ENCODE results near the gene LONRF3. TPM values are rescaled to one million over a fixed set of nuclear protein-coding genes. Genes with fewer than 3 reads are reported as not detected.

The LONRF3 gene
- total and polyA plus RNA-seq, 2 of the 13 experiments (the other 11 are each of a cell fraction or from before 2014, with no cell fraction given), result 4.8 to 11.6 TPM

GRCh38 chrX:118975831-118976598 is 1.6 kb downstream of the LONRF3 start (continued):
- TF ChIP-seq ZIK1 (CRISPR knock-in tag; IDR thresholded peaks at IDR 0.05; ENCODE audit: borderline replicate concordance, low read depth), result no peak
- TF ChIP-seq SYNCRIP (IDR thresholded peaks at IDR 0.05; ENCODE audit: insufficient read depth, low read depth, low read length), result no peak
- no peak for TF ChIP-seq ZNF547 (CRISPR knock-in tag; IDR thresholded peaks at IDR 0.05)
- TF ChIP-seq ZBTB37 (CRISPR knock-in tag; IDR thresholded peaks at IDR 0.05), result no peak
- TF ChIP-seq HMGA1 (CRISPR knock-in tag; conservative IDR thresholded peaks at IDR 0.05), result no peak
- 0 out of 2 replicates have a peak, but pooled peaks have one; percentile 30 for TF ChIP-seq ATF2 (CRISPR knock-in tag; IDR thresholded peaks at IDR 0.05)
- no peak for TF ChIP-seq RELA (CRISPR knock-in tag; IDR thresholded peaks at IDR 0.05)
- no peak for TF ChIP-seq PTBP1 (IDR thresholded peaks at IDR 0.05; ENCODE audit: low read depth, low read length, poor library complexity, severe bottlenecking)
- TF ChIP-seq FOXC1 (CRISPR knock-in tag; IDR thresholded peaks at IDR 0.05; ENCODE audit: borderline replicate concordance), result no peak; the same call in 1 of the 2 replicates
- no peak for TF ChIP-seq NFRKB (IDR thresholded peaks at IDR 0.05)
- TF ChIP-seq ZNF20 (CRISPR knock-in tag; IDR thresholded peaks at IDR 0.05), result no peak
- peak; percentile 95 for TF ChIP-seq TBL1XR1 (IDR thresholded peaks at IDR 0.05; ENCODE audit: borderline replicate concordance, low read length, partially characterized antibody)
- peak; percentile 78 for TF ChIP-seq PATZ1 (CRISPR knock-in tag; IDR thresholded peaks at IDR 0.05)
- TF ChIP-seq ZBTB43 (CRISPR knock-in tag; conservative IDR thresholded peaks at IDR 0.05), result no peak
- no peak for TF ChIP-seq TCF7 (IDR thresholded peaks at IDR 0.05; ENCODE audit: low read depth)
- no peak for TF ChIP-seq ZNF784 (CRISPR knock-in tag; IDR thresholded peaks at IDR 0.05; ENCODE audit: borderline replicate concordance)
- no peak for TF ChIP-seq CHCHD3 (CRISPR knock-in tag; IDR thresholded peaks at IDR 0.05)
- no peak for TF ChIP-seq TRAFD1 (CRISPR knock-in tag; IDR thresholded peaks at IDR 0.05; ENCODE audit: borderline replicate concordance)
- no peak for TF ChIP-seq CAMTA2 (CRISPR knock-in tag; IDR thresholded peaks at IDR 0.05; ENCODE audit: borderline replicate concordance)
- peak; percentile 66; the same call in 1 of the 2 replicates for TF ChIP-seq SMAD3 (CRISPR knock-in tag; IDR thresholded peaks at IDR 0.05)

All from HepG2 (cell line).